ENCODE measurements around the gene DEGS2.

Gene DEGS2

GRCh38 chr14:100108840-100109593, 50.4 kb downstream of the DEGS2 start:
- no peak for DNase-seq

- peak; percentile 43 for DNase-seq
These were observed 51.2 kb downstream of the DEGS2 start for GRCh38 chr14:100108042-100108825.

- DNase-seq, result no peak
These were observed 52.2 kb downstream of the DEGS2 start for GRCh38 chr14:100107236-100107635.

- DNase-seq, result no peak
These were observed 53.0 kb downstream of the DEGS2 start for GRCh38 chr14:100106250-100107112.

- no peak for DNase-seq
These were observed 53.9 kb downstream of the DEGS2 start for GRCh38 chr14:100105357-100106169.

- DNase-seq, result no peak
These were observed 54.7 kb downstream of the DEGS2 start for GRCh38 chr14:100104523-100105300.

GRCh38 chr14:100104006-100104352, 55.5 kb downstream of the DEGS2 start:
- no peak for DNase-seq

GRCh38 chr14:100103250-100104005, 56.0 kb downstream of the DEGS2 start:
- DNase-seq, result no peak

- no peak for DNase-seq
These were observed 57.2 kb downstream of the DEGS2 start for GRCh38 chr14:100102156-100102785.

- DNase-seq, result no peak
These were observed 59.3 kb downstream of the DEGS2 start for GRCh38 chr14:100100032-100100703.

- DNase-seq, result no peak
These were observed 61.3 kb downstream of the DEGS2 start for GRCh38 chr14:100098171-100098570.

- DNase-seq, result no peak
These were observed 62.8 kb downstream of the DEGS2 start for GRCh38 chr14:100096656-100097055.

All from NCI-H2029 (cell line).